ENCODE results near the gene ZNRF1. TPM values are rescaled to one million over a fixed set of nuclear protein-coding genes. Genes with fewer than 3 reads are reported as not detected.

The ZNRF1 gene
- total RNA-seq, 1 donor from 2014 or later: 66.1 TPM

GRCh38 chr16:75000481-75001081 lies 1.8 kb downstream of the ZNRF1 start:
- DNase-seq (ENCODE audit: low spot score, unreplicated experiment): no peak
- peak overlapping the region; percentile 80 for H3K4me3 Mint-ChIP-seq (ENCODE audit: low read depth)
- H3K36me3 Mint-ChIP-seq (ENCODE audit: insufficient read depth): peaks cover 7% of the 10 kb centered on the region
- TF ChIP-seq CTCF (IDR thresholded peaks at IDR 0.05; ENCODE audit: unreplicated experiment): no peak
- H3K9me3 Mint-ChIP-seq (ENCODE audit: low read depth): no peaks in the 10 kb centered on the region
- peak overlapping the region; percentile 73 for H3K27ac Mint-ChIP-seq
- peaks cover 36% of the 10 kb centered on the region for H3K4me1 Mint-ChIP-seq (ENCODE audit: low read depth)
- no peaks in the 10 kb centered on the region for H3K27me3 Mint-ChIP-seq

- Mint-ChIP-seq H3K9me3 (ENCODE audit: low read depth) (no peaks in the 10 kb centered on the region), H3K36me3 (ENCODE audit: insufficient read depth) (peaks cover 7% of the 10 kb centered on the region), H3K4me1 (ENCODE audit: low read depth) (peaks cover 31% of the 10 kb centered on the region), H3K4me3 (ENCODE audit: low read depth) (no peak overlapping the region), H3K27me3 (no peaks in the 10 kb centered on the region), H3K27ac (no peak overlapping the region)
- no peak for DNase-seq (ENCODE audit: low spot score, unreplicated experiment)
- no peak for TF ChIP-seq CTCF (IDR thresholded peaks at IDR 0.05; ENCODE audit: unreplicated experiment)
Observed at GRCh38 chr16:75002474-75002873, 3.6 kb downstream of the ZNRF1 start.

- H3K27ac Mint-ChIP-seq: no peak overlapping the region
- H3K27me3 Mint-ChIP-seq: no peaks in the 10 kb centered on the region
- H3K36me3 Mint-ChIP-seq (ENCODE audit: insufficient read depth): peaks cover 7% of the 10 kb centered on the region
- H3K4me3 Mint-ChIP-seq (ENCODE audit: low read depth): no peak overlapping the region
- DNase-seq (ENCODE audit: low spot score, unreplicated experiment): no peak
- no peaks in the 10 kb centered on the region for H3K9me3 Mint-ChIP-seq (ENCODE audit: low read depth)
- peaks cover 25% of the 10 kb centered on the region for H3K4me1 Mint-ChIP-seq (ENCODE audit: low read depth)
- TF ChIP-seq CTCF (IDR thresholded peaks at IDR 0.05; ENCODE audit: unreplicated experiment): no peak
Observed at GRCh38 chr16:75003931-75004330, 5.1 kb downstream of the ZNRF1 start.

- Mint-ChIP-seq H3K27ac (no peak overlapping the region), H3K4me3 (ENCODE audit: low read depth) (no peak overlapping the region)
Observed at GRCh38 chr16:75004460-75004859, 5.6 kb downstream of the ZNRF1 start.

GRCh38 chr16:75005697-75006096 lies 6.9 kb downstream of the ZNRF1 start:
- Mint-ChIP-seq H3K4me1 (ENCODE audit: low read depth) (peaks cover 19% of the 10 kb centered on the region), H3K36me3 (ENCODE audit: insufficient read depth) (peaks cover 7% of the 10 kb centered on the region)

More at GRCh38 chr16:75004460-75004859, 5.6 kb downstream of the ZNRF1 start:
- no peaks in the 10 kb centered on the region for H3K9me3 Mint-ChIP-seq (ENCODE audit: low read depth)
- no peak for TF ChIP-seq CTCF (IDR thresholded peaks at IDR 0.05; ENCODE audit: unreplicated experiment)
- no peak for DNase-seq (ENCODE audit: low spot score, unreplicated experiment)
- H3K27me3 Mint-ChIP-seq: no peaks in the 10 kb centered on the region
- peaks cover 7% of the 10 kb centered on the region for H3K36me3 Mint-ChIP-seq (ENCODE audit: insufficient read depth)
- peaks cover 25% of the 10 kb centered on the region for H3K4me1 Mint-ChIP-seq (ENCODE audit: low read depth)

More at GRCh38 chr16:75005697-75006096, 6.9 kb downstream of the ZNRF1 start:
- TF ChIP-seq CTCF (IDR thresholded peaks at IDR 0.05; ENCODE audit: unreplicated experiment): no peak
- DNase-seq (ENCODE audit: low spot score, unreplicated experiment): no peak
- Mint-ChIP-seq H3K27ac (no peak overlapping the region), H3K27me3 (no peaks in the 10 kb centered on the region), H3K4me3 (ENCODE audit: low read depth) (no peak overlapping the region), H3K9me3 (ENCODE audit: low read depth) (no peaks in the 10 kb centered on the region)
